22Rv1 (cell line): ENCODE measurements around the gene VEZF1.

ENCODE experiments used
- CTCF ChIP-seq: fragments of 450-650 bp; IDR thresholded peaks from 2 replicates; pipeline ENCODE4 v1.5.1; 2017; ENCODE audit warnings: mild to moderate bottlenecking
- ZFX ChIP-seq: fragments of 450-650 bp; IDR thresholded peaks from 2 replicates; pipeline ENCODE4 v1.6.1; 2017; ENCODE audit warnings: antibody characterized with exemption, borderline replicate concordance

- TF ChIP-seq CTCF, result no peak
- TF ChIP-seq ZFX, result no peak
These were observed 6.4 kb upstream of the VEZF1 start for GRCh38 chr17:57994436-57994835.
